A549 (cell line): ENCODE measurements around the gene DLX4. TPM values are rescaled to one million over a fixed set of nuclear protein-coding genes. Genes with fewer than 3 reads are reported as not detected.

Source experiments
- ATAC-seq, 2 experiments: fragments of 200-7000 bp in 1 of 2; fragments of >200 bp in 1 of 2; cut with Nextera tagmentation in 1 of 2; cut with Tn5 transposase in 1 of 2; 3 replicates each; pipeline versions ENCODE4 v1.8.0 to v1.9.1; 2018 to 2020; ENCODE audit warnings: mild to moderate bottlenecking in 1 of 2, moderate library complexity in 1 of 2
- CTCF ChIA-PET: fragments of 300-600 bp; sonication (Branson Sonifier 250); formaldehyde crosslinking; extraction: SDS; loops from one replicate; lab custom pipeline; 2021; ENCODE audit warnings: antibody characterized with exemption, inconsistent platforms; lab: Yijun Ruan, JAX
- POLR2A ChIA-PET: fragments of 350-600 bp; formaldehyde crosslinking; extraction: SDS; loops from one replicate; lab custom pipeline; 2021; ENCODE audit warnings: antibody characterized with exemption, inconsistent platforms; lab: Yijun Ruan, JAX
- DNase-seq, 2 experiments: peaks; one replicate each; pipeline versions ENCODE4 v3.0.0 to v3.0.0-alpha.2; 2011 to 2016; ENCODE audit warnings: low read depth in 1 of 2, low spot score in 1 of 2
- FAIRE-seq: peaks from 2 replicates; lab custom pipeline; 2011; peaks lifted over from hg19 to GRCh38; lab: Jason Lieb, UNC
- H3K27ac ChIP-seq, 2 experiments: fragments of >200 bp; sonication (Bioruptor Twin); formaldehyde crosslinking; 3 replicates each; pipeline ENCODE4 v1.5.1; 2016 to 2017
- H3K4me1 ChIP-seq: fragments of >200 bp; sonication (Bioruptor Twin); formaldehyde crosslinking; 3 replicates; pipeline ENCODE4 v1.6.1; 2016
- H3K4me2 ChIP-seq: fragments of >200 bp; sonication (Bioruptor Twin); formaldehyde crosslinking; 3 replicates; pipeline ENCODE4 v1.6.1; 2016
- H3K4me3 ChIP-seq: fragments of >200 bp; sonication (Bioruptor Twin); formaldehyde crosslinking; 3 replicates; pipeline ENCODE4 v1.5.1; 2016
- H3K9me3 ChIP-seq: fragments of >200 bp; sonication (Bioruptor Twin); formaldehyde crosslinking; 3 replicates; pipeline ENCODE4 v1.6.1; 2016
- CBX8 ChIP-seq: fragments of 200-600 bp; sonication (generic); IDR thresholded peaks from 2 replicates; pipeline ENCODE4 v1.6.1; 2016
- CHD2 ChIP-seq: fragments of 150-350 bp; IDR thresholded peaks from 2 replicates; pipeline ENCODE4 v1.6.1; 2014; ENCODE audit warnings: low read length; ENCODE audit not compliant: partially characterized antibody
- EHMT2 ChIP-seq: fragments of 200-600 bp; sonication (generic); IDR thresholded peaks from 2 replicates; pipeline ENCODE4 v1.6.1; 2016; ENCODE audit warnings: antibody characterized with exemption, low read depth, mild to moderate bottlenecking, moderate library complexity
- FOXS1 ChIP-seq: fragments of 250-450 bp; sonication (Bioruptor Pico); IDR thresholded peaks from 2 replicates; pipeline ENCODE4 v1.5.0; 2020; ENCODE audit warnings: mild to moderate bottlenecking, moderate library complexity
- HEYL ChIP-seq: fragments of 250-450 bp; sonication (Bioruptor Pico); IDR thresholded peaks from 2 replicates; pipeline ENCODE4 v1.8.0; 2021; ENCODE audit warnings: mild to moderate bottlenecking, moderate library complexity
- HOXB5 ChIP-seq: fragments of 250-450 bp; sonication (Bioruptor Pico); IDR thresholded peaks from 2 replicates; pipeline ENCODE4 v1.5.0; 2020; ENCODE audit warnings: mild to moderate bottlenecking, moderate library complexity
- JUN ChIP-seq, 2 experiments: fragments of >200 bp; sonication (Bioruptor Twin); formaldehyde crosslinking; IDR thresholded peaks; 2 replicates in 1 of 2; 3 replicates in 1 of 2; pipeline ENCODE4 v1.6.1; 2016 to 2017
- KDM1A ChIP-seq: fragments of 200-600 bp; sonication (generic); IDR thresholded peaks from 2 replicates; pipeline ENCODE4 v1.6.1; 2016; ENCODE audit warnings: low read depth, mild to moderate bottlenecking
- KDM5A ChIP-seq: fragments of 200-600 bp; sonication (generic); IDR thresholded peaks from 2 replicates; pipeline ENCODE4 v1.6.1; 2016; ENCODE audit warnings: antibody characterized with exemption, mild to moderate bottlenecking
- MAFK ChIP-seq: fragments of 450-650 bp; IDR thresholded peaks from 2 replicates; pipeline ENCODE4 v1.6.1; 2014; ENCODE audit not compliant: partially characterized antibody
- MYC ChIP-seq: IDR thresholded peaks from 2 replicates; pipeline ENCODE4 v1.6.1; 2012; ENCODE audit warnings: mild to moderate bottlenecking, inconsistent platforms, low read length, improper control_type of control experiment, borderline replicate concordance
- NPAS2 ChIP-seq: fragments of 250-450 bp; sonication (Bioruptor Pico); IDR thresholded peaks from 2 replicates; pipeline ENCODE4 v1.8.0; 2022; ENCODE audit warnings: mild to moderate bottlenecking, moderate library complexity, borderline replicate concordance
- RAD21 ChIP-seq, 2 experiments: fragments of >200 bp in 1 of 2; sonication (Bioruptor Twin) in 1 of 2; formaldehyde crosslinking in 1 of 2; IDR thresholded peaks in 1 of 2; conservative IDR thresholded peaks in 1 of 2; 2 replicates in 1 of 2; 3 replicates in 1 of 2; pipeline ENCODE4 v1.6.1; 2012 to 2018; ENCODE audit warnings: inconsistent platforms in 1 of 2
- REST ChIP-seq: fragments of 200-600 bp; sonication (generic); IDR thresholded peaks from 2 replicates; pipeline ENCODE4 v1.6.1; 2016; ENCODE audit warnings: antibody characterized with exemption, mild to moderate bottlenecking, moderate library complexity
- TFCP2L1 ChIP-seq: fragments of 250-450 bp; sonication (Bioruptor Pico); IDR thresholded peaks from 2 replicates; pipeline ENCODE4 v1.5.0; 2021; ENCODE audit warnings: mild to moderate bottlenecking
- USF2 ChIP-seq: fragments of 450-650 bp; IDR thresholded peaks from 2 replicates; pipeline ENCODE4 v1.6.1; 2014; ENCODE audit warnings: antibody characterized with exemption
- ZFP36 ChIP-seq: fragments of 450-650 bp; IDR thresholded peaks from 2 replicates; pipeline ENCODE4 v1.6.1; 2014; ENCODE audit warnings: borderline replicate concordance; ENCODE audit not compliant: partially characterized antibody
- WGBS: methylation state at CpG from one replicate; pipeline ENCODE4 v1.1.6; 2017; ENCODE audit errors: missing lambda C conversion rate; 5-methylcytosine and 5-hydroxymethylcytosine counted together
- polyA plus RNA-seq, 4 experiments: library from polyadenylated mRNA; depleted of rRNA in 3 of 4; stranded (reverse); fragments of >200 nt; fragmentation: RNase III in 1 of 4; extraction: RNeasy Plus Mini Kit Qiagen cat#74134 plus additional on column Dnase treatment in 1 of 4; gene quantifications; 2 replicates in 3 of 4; 3 replicates in 1 of 4; pipeline ENCODE4 v1.2.3, GENCODE V29; 2011 to 2017

Gene DLX4
- polyA plus RNA-seq, 2 of the 4 experiments (the other 2 are of a cell fraction), result 2.9 to 4.1 TPM

DNA sequence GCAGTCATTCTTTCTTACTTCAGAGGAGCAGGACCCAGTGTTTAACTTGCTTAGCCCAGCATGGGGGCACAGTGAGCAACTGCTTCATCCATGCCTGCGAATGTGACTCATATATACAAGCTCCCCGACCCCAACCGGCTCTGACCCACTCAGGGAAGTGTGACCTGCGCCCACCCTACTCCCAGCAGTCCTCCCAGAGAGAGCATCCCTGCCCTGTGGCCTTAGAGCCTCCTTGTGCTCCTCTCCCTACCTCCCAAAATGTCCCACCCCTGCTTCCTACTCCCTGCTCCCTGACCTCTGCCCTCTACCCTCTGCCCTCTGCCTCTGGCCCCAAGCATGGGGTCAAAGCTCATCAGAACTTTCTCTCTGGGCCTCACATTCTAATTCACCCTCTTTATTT lies 46.9 kb upstream of the DLX4 start:
- H3K4me2 ChIP-seq, result no peak overlapping the region
- no peaks in the 10 kb centered on the region for H3K9me3 ChIP-seq
- POLR2A ChIA-PET, result no interaction called here
- 0 out of 3 replicates have a peak, but pooled peaks cover 4% of the 10 kb centered on the region for H3K4me1 ChIP-seq
- CTCF ChIA-PET, result interaction anchor here (1.0 to 62.1 kb wide), 4 partner anchors 9 to 44 kb away, joined by 3 to 2613 read pairs (median 6); partner anchors contain the start of genes DLX3 and DLX4
- TF ChIP-seq KDM5A (no peak), TFCP2L1 (no peak), ZFP36 (no peak), MAFK (no peak)
- 30% methylated on average over 4 of the region's 4 CpGs for WGBS
- no peak for FAIRE-seq
- no peak overlapping the region for H3K27ac ChIP-seq
- H3K4me3 ChIP-seq, result no peak overlapping the region
- no peak for DNase-seq
- no peak for ATAC-seq

- DNase-seq (no peak), FAIRE-seq (no peak), ATAC-seq (no peak)
- POLR2A ChIA-PET, result no interaction called here
- TF ChIP-seq JUN (IDR thresholded peaks at IDR 0.05) (no peak), EHMT2 (no peak), FOXS1 (CRISPR knock-in tag) (no peak), KDM5A (no peak), KDM1A (no peak), CHD2 (no peak), MAFK (no peak), TFCP2L1 (no peak), USF2 (no peak), NPAS2 (CRISPR knock-in tag) (no peak), RAD21 (conservative IDR thresholded peaks at IDR 0.05 in 1 of 2, IDR thresholded peaks at IDR 0.05 in 1 of 2) (no peak), HEYL (no peak), REST (no peak), MYC (no peak)
- Histone ChIP-seq H3K9me3 (no peaks in the 10 kb centered on the region), H3K4me3 (no peak overlapping the region), H3K27ac (no peak overlapping the region), H3K4me1 (peaks cover 13% of the 10 kb centered on the region), H3K4me2 (no peak overlapping the region)
- CTCF ChIA-PET, result interaction anchor here (1.1 to 62.1 kb wide), 4 partner anchors 10 to 44 kb away, joined by 3 to 2613 read pairs (median 5); partner anchors contain the start of genes DLX3 and DLX4
- 62% methylated on average over 14 of the region's 14 CpGs for WGBS
These were observed 44.9 kb upstream of the DLX4 start for GRCh38 chr17:49924116-49924515.

DNA sequence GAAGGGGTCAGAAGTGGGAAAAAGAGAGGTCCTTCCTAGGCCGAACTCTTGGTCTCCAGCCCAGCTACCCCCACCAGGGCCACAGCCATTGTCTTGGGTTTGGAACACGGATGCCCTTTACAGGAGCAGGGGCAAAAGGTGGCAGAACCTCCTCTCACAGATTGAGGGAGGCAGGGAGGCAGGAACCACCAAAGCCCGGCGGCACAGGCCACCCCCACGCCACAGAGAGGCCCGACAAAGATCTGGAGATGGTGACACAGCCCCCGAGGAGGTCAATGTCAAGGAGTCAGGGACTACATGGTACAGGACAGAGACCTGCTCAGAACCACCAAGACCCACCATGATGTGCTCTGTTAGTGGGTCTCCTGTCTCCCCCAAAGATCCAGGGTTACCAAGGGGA lies 44.4 kb upstream of the DLX4 start:
- Histone ChIP-seq H3K4me2 (no peak overlapping the region), H3K27ac (no peak overlapping the region), H3K9me3 (no peaks in the 10 kb centered on the region), H3K4me3 (no peak overlapping the region), H3K4me1 (peaks cover 15% of the 10 kb centered on the region)
- CTCF ChIA-PET, result interaction anchor here (1.1 to 62.1 kb wide), 4 partner anchors 10 to 170 kb away, joined by 3 to 2613 read pairs (median 3); partner anchors contain the start of genes DLX3 and DLX4
- DNase-seq (no peak), FAIRE-seq (no peak), ATAC-seq (no peak)
- POLR2A ChIA-PET, result no interaction called here
- 67% methylated on average over 7 of the region's 7 CpGs for WGBS
- TF ChIP-seq HOXB5 (CRISPR knock-in tag), result no peak
- TF ChIP-seq KDM5A, result no peak
- TF ChIP-seq RAD21 (conservative IDR thresholded peaks at IDR 0.05 in 1 of 2, IDR thresholded peaks at IDR 0.05 in 1 of 2), result no peak
- no peak for TF ChIP-seq CBX8
